GM06990 (cell line): ENCODE results near the gene MYO1C.

Experiments
- DNase-seq: peaks from one replicate; pipeline ENCODE4 v3.0.0-alpha.2; 2011; ENCODE audit not compliant: insufficient read length; ENCODE audit errors: extremely low read depth
- H3K27me3 ChIP-seq: replicated peaks from 2 replicates; pipeline ENCODE4 v1.6.0; 2011; ENCODE audit warnings: low read length; ENCODE audit not compliant: control insufficient read depth, insufficient read depth
- H3K36me3 ChIP-seq: 2 replicates; pipeline ENCODE4 v1.5.1; 2011; ENCODE audit warnings: low read length; ENCODE audit not compliant: control insufficient read depth, insufficient read depth
- H3K4me3 ChIP-seq: replicated peaks from 2 replicates; pipeline ENCODE4 v1.5.1; 2011; ENCODE audit warnings: low read depth, mild to moderate bottlenecking, control low read depth, low read length
- TF ChIP-seq, protein P1 (sequence below): IDR thresholded peaks from 2 replicates; pipeline ENCODE4 v1.5.1; 2011; ENCODE audit warnings: low read length, control low read depth, mild to moderate bottlenecking, inconsistent platforms; ENCODE audit not compliant: insufficient read depth, poor library complexity, severe bottlenecking

Gene MYO1C

DNA sequence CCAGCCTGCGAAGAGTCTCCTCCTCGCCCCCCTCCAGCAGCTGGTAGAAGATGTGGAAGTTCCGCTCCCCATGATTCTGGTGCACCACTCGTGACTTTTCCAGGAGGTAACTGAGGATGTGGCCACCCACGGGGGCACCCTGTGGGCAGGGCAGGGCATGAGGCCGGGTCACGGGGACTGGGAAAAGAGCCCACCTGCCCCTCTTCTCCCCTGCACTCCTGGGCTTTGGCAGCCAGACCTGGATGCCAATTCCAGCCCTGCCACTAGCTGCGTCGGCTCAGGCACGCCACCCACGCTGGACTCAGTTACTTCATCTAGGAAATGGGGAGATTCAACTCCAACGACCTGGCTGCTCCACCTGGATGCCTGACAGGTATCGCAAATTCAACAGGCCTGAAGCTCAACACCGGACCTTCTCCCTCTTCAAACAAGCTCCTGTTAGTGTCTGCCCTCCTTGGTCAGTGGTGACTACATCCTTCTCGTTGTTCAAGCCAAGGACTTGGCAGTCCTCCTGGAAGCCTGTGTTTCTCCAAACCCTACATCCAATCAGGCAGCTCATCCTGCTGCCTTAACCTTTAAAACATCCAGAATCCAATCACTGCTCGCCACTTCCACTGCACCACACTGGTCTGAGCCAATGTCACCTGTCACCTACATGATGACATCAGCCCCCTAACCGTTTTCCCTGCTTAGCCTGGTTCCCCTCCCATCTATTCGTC is 11.6 kb downstream of the MYO1C start:
- Histone ChIP-seq H3K4me3 (no peak overlapping the region), H3K36me3 (peaks cover 23% of the 10 kb centered on the region), H3K27me3 (no peaks in the 10 kb centered on the region)
- DNase-seq: no peak
- TF ChIP-seq, protein P1, sequence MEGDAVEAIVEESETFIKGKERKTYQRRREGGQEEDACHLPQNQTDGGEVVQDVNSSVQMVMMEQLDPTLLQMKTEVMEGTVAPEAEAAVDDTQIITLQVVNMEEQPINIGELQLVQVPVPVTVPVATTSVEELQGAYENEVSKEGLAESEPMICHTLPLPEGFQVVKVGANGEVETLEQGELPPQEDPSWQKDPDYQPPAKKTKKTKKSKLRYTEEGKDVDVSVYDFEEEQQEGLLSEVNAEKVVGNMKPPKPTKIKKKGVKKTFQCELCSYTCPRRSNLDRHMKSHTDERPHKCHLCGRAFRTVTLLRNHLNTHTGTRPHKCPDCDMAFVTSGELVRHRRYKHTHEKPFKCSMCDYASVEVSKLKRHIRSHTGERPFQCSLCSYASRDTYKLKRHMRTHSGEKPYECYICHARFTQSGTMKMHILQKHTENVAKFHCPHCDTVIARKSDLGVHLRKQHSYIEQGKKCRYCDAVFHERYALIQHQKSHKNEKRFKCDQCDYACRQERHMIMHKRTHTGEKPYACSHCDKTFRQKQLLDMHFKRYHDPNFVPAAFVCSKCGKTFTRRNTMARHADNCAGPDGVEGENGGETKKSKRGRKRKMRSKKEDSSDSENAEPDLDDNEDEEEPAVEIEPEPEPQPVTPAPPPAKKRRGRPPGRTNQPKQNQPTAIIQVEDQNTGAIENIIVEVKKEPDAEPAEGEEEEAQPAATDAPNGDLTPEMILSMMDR: no peak

DNA sequence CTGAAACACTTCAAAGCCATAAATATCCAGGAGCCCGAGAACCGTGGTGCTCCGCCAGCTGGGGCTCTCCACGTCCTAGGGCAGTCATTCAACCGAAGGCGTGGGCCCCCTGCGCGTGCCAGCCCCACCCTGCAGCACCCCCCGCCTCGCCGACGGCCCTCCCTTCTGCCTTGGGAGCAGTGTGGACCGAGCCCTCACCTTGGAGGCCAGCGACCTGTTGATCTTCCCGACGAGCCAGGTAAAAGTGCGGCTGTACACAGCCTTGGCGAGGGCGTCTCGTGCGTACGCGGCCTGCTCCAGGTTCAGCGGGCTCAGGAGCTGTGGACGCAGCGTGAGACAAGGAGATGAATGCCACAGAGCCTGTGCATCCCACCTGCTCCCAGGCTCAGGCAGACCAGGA is 14.1 kb downstream of the MYO1C start:
- H3K4me3 ChIP-seq: no peak overlapping the region
- no peaks in the 10 kb centered on the region for H3K27me3 ChIP-seq
- no peak for DNase-seq
- H3K36me3 ChIP-seq: peaks cover 25% of the 10 kb centered on the region
- TF ChIP-seq, protein P1: no peak

DNA sequence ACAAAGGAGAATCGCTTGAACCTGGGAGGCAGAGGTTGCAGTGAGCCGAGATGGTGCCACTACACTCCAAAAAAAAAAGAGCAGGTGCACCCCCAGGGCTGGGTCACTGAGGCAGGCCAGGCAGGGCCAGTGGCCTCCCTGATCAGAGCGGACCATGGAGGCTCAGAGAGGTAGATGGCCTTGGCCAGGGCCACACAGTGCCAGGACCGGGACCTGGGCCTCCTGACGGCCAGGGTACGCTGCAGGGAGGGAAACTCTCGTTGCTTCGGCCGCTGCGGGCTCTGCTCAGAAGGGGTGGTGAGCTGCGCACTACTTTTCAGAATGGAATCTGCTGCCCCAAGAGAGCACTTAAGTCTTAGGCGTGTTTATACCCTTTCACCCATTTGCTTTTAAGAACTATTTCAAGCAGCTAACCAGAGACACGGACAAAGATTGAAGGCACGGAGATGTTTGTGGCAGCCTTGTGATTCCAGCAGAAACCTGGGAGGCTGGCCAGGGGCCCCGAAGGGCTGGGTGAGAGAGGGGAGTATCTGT is 17.1 kb downstream of the MYO1C start:
- TF ChIP-seq, protein P1: no peak
- H3K36me3 ChIP-seq: peaks cover 30% of the 10 kb centered on the region
- no peaks in the 10 kb centered on the region for H3K27me3 ChIP-seq
- DNase-seq: no peak
- H3K4me3 ChIP-seq: no peak overlapping the region

DNA sequence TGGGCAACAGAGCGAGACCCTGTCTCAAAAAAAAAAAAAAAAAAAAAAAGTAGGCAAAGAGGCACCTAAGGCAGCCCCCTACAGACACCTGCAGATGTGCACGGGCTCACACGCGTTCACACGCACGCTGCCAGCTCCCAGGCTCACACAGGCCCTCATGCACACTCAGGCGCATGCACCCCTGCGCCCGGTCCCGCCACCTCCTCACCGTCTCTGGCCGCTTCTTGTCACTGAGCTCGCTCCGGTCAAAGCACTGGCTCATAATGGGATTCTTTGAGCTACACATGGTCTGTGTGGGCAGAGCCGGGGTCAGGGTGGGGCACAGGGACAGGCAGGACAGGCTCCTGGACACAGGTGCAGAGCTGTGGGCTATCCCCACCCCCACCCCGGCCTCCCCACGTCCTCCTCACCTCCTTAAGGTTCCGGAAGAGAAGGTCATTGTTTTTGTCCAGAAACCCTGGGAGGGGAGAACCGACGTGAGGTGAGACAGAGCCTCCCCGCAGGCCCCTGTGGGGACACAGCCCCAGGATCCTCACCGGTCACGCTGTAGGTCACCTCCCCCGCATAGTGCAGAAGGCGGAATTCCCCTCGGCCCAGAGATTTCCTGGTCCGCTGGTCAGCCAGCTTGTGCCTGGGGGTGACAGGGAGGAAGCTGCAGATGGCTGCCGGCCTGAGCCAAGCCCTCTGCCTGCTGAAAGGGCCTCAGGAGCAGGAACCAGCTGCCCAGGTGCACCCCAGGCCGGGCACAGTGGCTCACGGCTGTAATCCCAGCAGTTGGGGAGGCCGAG is 17.9 kb downstream of the MYO1C start:
- TF ChIP-seq, protein P1: no peak
- Histone ChIP-seq H3K27me3 (no peaks in the 10 kb centered on the region), H3K36me3 (peaks cover 32% of the 10 kb centered on the region), H3K4me3 (peak overlapping the region; percentile 20)
- peak; percentile 79 for DNase-seq

DNA sequence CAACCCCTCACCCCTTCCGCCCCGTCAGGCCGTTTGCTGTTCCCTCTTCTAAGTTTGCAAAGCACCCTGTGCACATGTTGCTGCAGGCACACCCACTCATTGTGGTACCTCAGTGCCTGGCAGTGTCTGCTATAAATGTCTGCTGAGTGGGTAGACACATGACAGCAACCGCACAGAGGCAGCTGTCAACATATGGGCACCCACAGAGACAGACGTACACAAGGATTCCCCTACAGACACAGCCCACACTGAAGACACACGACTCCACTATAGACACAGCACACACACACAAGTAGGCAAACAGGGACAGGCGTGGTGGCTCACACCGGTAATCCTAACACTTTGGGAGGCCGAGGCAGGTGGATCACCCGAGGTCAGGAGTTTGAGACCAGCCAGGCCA is 18.6 kb downstream of the MYO1C start:
- Histone ChIP-seq H3K27me3 (no peaks in the 10 kb centered on the region), H3K4me3 (no peak overlapping the region), H3K36me3 (peaks cover 32% of the 10 kb centered on the region)
- DNase-seq: no peak
- TF ChIP-seq, protein P1: no peak
